Erythroblast (primary cell): ENCODE data around the gene IMMP2L.

Experiments used
- GATA1 ChIP-seq: IDR thresholded peaks from 2 replicates; pipeline ENCODE4 v1.6.1; 2011; ENCODE audit warnings: low read depth, mild to moderate bottlenecking, control low read depth, low read length, moderate library complexity
- POLR2A ChIP-seq: IDR thresholded peaks from 2 replicates; pipeline ENCODE4 v1.6.1; 2011; ENCODE audit warnings: mild to moderate bottlenecking, low read length

- TF ChIP-seq POLR2A (no peak), GATA1 (no peak)
Observed at GRCh38 chr7:111180338-111180737, 382.0 kb downstream of the IMMP2L start.
